GM20000 (cell line): Measurements from ENCODE around the gene TMEM51.
A peak's percentile ranks its signal among the peaks of the same experiment; 100 is the strongest.

Source experiments
- DNase-seq: peaks from one replicate; pipeline ENCODE4 v3.0.0; 2012; ENCODE audit warnings: low spot score
- TF ChIP-seq, protein P1 (sequence below): IDR thresholded peaks from 2 replicates; pipeline ENCODE4 v1.5.1; 2012; ENCODE audit warnings: mild to moderate bottlenecking, control low read depth; ENCODE audit errors: extremely low read depth, missing control alignments

The TMEM51 gene

DNA sequence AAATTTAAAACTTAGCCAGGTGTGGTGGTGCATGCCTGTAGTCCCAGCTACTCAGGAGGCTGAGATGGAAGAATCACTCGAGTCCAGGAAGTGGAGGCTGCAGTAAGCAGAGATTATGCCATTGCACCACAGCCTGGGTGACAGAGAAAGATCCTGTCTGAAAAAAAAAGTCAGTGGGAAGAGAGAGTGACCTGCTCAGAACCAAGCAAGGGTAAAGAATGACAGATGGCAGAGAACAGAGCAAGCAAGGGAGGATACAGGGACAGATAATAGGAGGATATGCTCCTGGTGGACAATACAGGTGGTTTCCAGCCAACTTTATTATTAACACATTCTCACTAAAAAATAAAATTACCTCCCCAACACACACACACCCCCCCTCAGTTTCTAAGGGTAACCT is 4.6 kb upstream of the TMEM51 start:
- TF ChIP-seq, protein P1, sequence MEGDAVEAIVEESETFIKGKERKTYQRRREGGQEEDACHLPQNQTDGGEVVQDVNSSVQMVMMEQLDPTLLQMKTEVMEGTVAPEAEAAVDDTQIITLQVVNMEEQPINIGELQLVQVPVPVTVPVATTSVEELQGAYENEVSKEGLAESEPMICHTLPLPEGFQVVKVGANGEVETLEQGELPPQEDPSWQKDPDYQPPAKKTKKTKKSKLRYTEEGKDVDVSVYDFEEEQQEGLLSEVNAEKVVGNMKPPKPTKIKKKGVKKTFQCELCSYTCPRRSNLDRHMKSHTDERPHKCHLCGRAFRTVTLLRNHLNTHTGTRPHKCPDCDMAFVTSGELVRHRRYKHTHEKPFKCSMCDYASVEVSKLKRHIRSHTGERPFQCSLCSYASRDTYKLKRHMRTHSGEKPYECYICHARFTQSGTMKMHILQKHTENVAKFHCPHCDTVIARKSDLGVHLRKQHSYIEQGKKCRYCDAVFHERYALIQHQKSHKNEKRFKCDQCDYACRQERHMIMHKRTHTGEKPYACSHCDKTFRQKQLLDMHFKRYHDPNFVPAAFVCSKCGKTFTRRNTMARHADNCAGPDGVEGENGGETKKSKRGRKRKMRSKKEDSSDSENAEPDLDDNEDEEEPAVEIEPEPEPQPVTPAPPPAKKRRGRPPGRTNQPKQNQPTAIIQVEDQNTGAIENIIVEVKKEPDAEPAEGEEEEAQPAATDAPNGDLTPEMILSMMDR, result no peak
- no peak for DNase-seq

DNA sequence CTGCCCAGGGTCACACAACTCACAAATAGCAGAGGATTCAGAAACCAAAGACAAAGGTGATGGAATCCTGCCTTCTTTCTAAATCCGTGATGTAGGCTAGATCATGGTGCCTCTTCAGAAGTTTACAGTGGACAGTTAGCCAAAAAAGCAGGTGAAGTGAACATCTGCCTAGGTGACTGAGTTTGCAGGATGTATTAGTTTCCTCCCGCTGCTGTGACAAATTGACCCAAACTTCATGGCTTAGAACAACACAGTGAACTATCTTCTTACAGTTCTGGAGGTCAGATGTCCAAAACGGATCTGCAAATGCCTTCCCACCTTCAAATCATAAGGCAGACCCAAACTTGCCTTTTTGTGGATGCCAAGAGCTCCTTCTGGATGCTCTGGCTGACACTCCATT is 3.2 kb upstream of the TMEM51 start:
- DNase-seq, result no peak
- TF ChIP-seq, protein P1, result no peak

DNA sequence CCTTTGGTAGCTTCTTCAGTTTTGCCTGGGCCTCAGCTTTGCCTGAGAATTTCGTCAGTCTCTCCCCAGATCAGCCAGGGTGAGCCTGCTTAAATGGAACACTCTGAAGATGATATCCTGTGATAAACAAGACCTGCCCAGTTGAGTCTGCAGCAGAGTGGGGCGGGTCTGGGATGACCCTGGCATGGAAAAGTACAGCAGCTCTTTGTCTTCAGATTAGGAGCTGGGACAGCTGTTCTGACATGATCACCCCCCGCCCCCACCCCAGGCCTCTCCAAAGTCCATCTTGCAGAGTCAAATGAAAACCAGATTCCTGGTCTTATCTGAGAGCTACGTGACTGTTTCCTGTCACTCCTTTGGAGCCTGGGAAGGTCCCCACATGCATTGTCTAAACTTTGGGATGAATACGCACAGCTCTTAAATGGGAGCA is 2.2 kb upstream of the TMEM51 start:
- TF ChIP-seq, protein P1, result no peak
- DNase-seq, result no peak

DNA sequence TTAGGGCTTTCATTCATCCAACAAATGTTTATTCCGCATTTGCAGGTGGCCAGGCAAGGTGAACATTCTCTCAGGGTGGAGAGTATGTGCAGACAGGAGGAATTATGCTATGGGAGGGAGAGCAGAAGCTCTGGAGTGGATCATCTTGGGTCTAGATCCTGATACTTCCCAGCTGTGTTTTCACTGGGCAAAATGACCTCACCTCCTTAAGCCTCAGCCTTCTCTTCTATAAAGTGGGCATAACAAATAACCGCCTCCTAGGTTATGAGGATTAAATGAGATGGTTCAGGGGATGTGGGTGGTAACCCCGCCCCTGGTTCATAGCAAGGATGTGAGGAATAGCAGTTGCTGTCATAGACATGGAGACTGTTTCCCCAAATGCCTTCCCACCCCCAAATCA is 1.7 kb upstream of the TMEM51 start:
- TF ChIP-seq, protein P1, result no peak
- DNase-seq, result no peak

DNA sequence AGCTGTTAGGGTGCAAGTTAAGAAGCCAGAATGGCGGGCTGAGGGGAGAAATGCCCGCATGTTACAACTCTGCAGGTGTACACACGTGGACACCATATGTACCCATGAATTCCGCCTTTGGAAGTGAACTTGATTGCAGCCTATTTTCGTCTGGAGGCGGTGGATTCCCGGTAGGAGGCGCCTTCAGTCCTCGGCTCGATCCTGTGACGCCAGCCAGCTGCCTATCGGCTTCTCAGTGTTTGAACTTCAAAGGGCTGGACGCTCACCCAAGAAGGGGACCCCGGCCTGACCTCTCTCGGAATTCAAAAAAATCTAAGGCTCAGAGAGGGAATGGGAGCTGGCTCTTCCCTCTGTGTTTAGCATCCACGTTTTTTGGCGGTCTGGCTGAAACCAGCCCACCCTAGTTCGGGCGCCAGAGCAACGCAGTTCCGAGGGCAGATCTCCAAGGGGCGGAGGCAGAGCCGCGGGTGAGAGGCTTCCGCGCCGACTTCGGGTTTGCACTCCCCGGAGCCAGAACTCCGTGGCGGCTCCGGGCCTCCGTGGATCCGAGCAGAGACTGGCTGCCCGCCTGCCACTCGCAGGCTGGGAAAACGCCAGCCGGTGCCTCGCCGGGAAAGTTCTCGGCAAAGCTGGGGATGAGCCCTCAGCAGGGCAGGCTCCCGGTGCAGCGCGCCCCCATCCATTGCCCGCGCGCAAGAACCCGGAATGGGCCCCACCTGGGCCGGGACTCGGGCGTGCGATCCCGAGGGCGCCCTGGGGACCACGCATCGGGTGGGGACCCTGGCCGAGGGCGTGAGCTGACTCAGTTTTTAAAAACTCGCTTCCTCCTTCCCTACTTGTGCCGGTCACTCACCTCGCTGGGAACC is 996 bp upstream of the TMEM51 start:
- DNase-seq, result peak; percentile 53
- TF ChIP-seq, protein P1, result no peak

DNA sequence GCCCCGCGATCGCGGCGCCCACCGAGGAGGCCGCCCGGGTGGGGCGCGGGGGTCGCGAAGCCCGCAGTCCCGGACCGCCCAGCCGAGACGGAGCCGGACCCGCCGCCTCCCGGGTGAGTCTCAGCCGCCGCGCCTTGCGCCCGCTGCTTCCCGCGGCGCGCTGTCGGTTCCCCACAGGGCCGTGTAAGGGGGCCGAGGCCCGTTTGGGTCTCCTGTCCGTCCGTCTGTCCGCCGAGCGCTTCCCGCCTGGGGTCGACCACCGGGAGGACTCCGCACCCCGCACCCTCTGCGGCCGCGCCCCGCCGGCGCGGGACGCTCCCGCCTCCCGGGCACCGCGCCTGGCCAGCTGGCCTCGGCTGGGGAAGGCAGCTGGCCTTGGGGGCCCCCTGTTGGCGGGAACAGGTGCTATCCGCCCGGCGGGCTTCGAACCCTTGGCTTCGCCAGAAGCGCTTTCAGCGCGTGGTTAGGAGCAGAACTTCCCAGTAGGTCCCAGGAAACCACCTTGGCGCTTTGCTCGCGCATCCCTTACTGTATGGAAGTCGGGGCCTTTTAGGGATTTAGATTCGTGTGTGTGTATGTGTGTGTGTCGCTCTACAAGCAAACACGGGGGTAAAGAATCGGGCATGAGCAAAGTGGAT is 414 bp downstream of the TMEM51 start:
- DNase-seq, result peak; percentile 80
- TF ChIP-seq, protein P1, result peak; percentile 13

DNA sequence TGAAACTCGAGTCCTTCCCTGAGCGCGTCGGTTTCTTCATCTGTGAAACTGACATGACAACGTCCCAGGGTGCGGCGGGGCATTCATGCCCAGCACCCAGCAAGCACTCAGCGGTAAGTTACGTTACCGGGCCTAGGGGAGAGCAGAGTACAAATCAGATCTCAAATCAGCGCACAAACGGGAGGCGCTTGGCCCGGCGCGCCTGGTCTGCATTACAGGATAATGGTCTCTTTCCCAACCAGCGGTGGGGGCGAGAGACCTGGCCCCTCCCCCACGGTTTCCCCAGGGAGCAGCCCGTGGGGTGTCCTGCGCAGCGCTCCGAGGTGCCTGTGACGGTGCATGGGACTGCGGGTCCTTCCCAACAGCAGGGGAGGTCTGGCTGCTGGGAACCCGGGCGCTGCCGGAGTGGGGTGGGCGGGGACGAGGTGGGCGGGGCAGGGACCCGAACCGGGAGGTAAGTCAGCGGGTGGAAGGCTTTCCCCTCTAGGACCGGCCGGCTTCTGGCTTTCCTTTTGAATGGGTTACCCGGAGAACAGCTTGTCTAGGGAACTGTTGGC is 1.0 kb downstream of the TMEM51 start:
- DNase-seq, result peak; percentile 48
- TF ChIP-seq, protein P1, result no peak
